GM23338 (cell line): Measurements from ENCODE around the gene SELP. TPM values are rescaled to one million over a fixed set of nuclear protein-coding genes. Genes with fewer than 3 reads are reported as not detected.

Source experiments
- ATAC-seq: fragments of 200-7000 bp; cut with Tn5 transposase; 3 replicates; pipeline ENCODE4 v1.9.1; 2020
- DNase-seq: peaks from one replicate; pipeline ENCODE4 v3.0.0-alpha.2; 2015; ENCODE audit warnings: low spot score
- H2AFZ ChIP-seq: fragments of 200-600 bp; sonication (generic); 2 replicates; pipeline ENCODE4 v1.8.0; 2016; ENCODE audit warnings: antibody characterized with exemption, mild to moderate bottlenecking, moderate library complexity
- H3F3A ChIP-seq: fragments of 200-600 bp; sonication (generic); replicated peaks from 2 replicates; pipeline ENCODE4 v1.8.0; 2017; ENCODE audit warnings: antibody characterized with exemption, mixed run types, low read depth
- H3K27ac ChIP-seq: fragments of 200-600 bp; sonication (generic); 2 replicates; pipeline ENCODE4 v1.6.1; 2016; ENCODE audit warnings: low read depth
- H3K27me3 ChIP-seq: fragments of 200-600 bp; sonication (generic); 2 replicates; pipeline ENCODE4 v1.8.0; 2016; ENCODE audit warnings: mild to moderate bottlenecking, mixed run types, moderate library complexity; ENCODE audit not compliant: insufficient read depth
- H3K36me3 ChIP-seq: fragments of 200-600 bp; sonication (generic); 2 replicates; pipeline ENCODE4 v1.8.0; 2016; ENCODE audit warnings: mild to moderate bottlenecking; ENCODE audit not compliant: insufficient read depth
- H3K4me1 ChIP-seq: fragments of 200-600 bp; sonication (generic); 2 replicates; pipeline ENCODE4 v1.8.0; 2016; ENCODE audit warnings: mild to moderate bottlenecking, moderate library complexity; ENCODE audit not compliant: insufficient read depth
- H3K4me2 ChIP-seq: fragments of 200-600 bp; sonication (generic); 2 replicates; pipeline ENCODE4 v1.7.1; 2017; ENCODE audit warnings: mixed run types
- H3K4me3 ChIP-seq: fragments of 200-600 bp; sonication (generic); 2 replicates; pipeline ENCODE4 v1.6.1; 2016; ENCODE audit warnings: mixed run types
- H3K79me2 ChIP-seq: fragments of 200-600 bp; sonication (generic); replicated peaks from 2 replicates; pipeline ENCODE4 v1.8.0; 2017; ENCODE audit warnings: mild to moderate bottlenecking; ENCODE audit not compliant: insufficient read depth
- H3K9me2 ChIP-seq: fragments of 200-600 bp; sonication (generic); 2 replicates; pipeline ENCODE4 v1.8.0; 2017; ENCODE audit not compliant: insufficient read depth
- H4K20me1 ChIP-seq: fragments of 200-600 bp; sonication (generic); replicated peaks from 2 replicates; pipeline ENCODE4 v1.8.0; 2017; ENCODE audit warnings: mild to moderate bottlenecking; ENCODE audit not compliant: insufficient read depth
- H3K27ac Mint-ChIP-seq: 2 replicates; pipeline ENCODE4 v1.8.0; 2020; ENCODE audit warnings: inconsistent platforms, mild to moderate bottlenecking, moderate library complexity, mixed read lengths
- H3K27me3 Mint-ChIP-seq: 3 replicates; pipeline ENCODE4 v1.8.0; 2022; ENCODE audit warnings: low read depth, mild to moderate bottlenecking, moderate library complexity, mixed read lengths, inconsistent platforms; ENCODE audit not compliant: insufficient read depth, poor library complexity
- H3K36me3 Mint-ChIP-seq: 3 replicates; pipeline ENCODE4 v1.8.0; 2021; ENCODE audit warnings: low read depth, mild to moderate bottlenecking, inconsistent platforms, moderate library complexity, mixed read lengths
- H3K4me1 Mint-ChIP-seq: 3 replicates; pipeline ENCODE4 v1.8.0; 2020; ENCODE audit warnings: mild to moderate bottlenecking, inconsistent platforms, mixed read lengths
- H3K4me3 Mint-ChIP-seq: 3 replicates; pipeline ENCODE4 v1.8.0; 2021; ENCODE audit warnings: moderate library complexity, mild to moderate bottlenecking, inconsistent platforms, mixed read lengths
- H3K9me3 Mint-ChIP-seq: 3 replicates; pipeline ENCODE4 v1.8.0; 2020; ENCODE audit warnings: moderate library complexity, mild to moderate bottlenecking, inconsistent platforms, mixed read lengths
- CTCF ChIP-seq, 2 experiments: fragments of 200-600 bp in 1 of 2; sonication (generic) in 1 of 2; conservative IDR thresholded peaks; 2 replicates each; pipeline versions ENCODE4 v1.5.1 to v1.6.1; 2016 to 2017; ENCODE audit warnings: antibody characterized with exemption in 2 of 2, low read depth in 2 of 2, mild to moderate bottlenecking in 2 of 2, moderate library complexity in 1 of 2
- ETS1 ChIP-seq: IDR thresholded peaks from 2 replicates; pipeline ENCODE4 v1.6.1; 2016; ENCODE audit warnings: antibody characterized with exemption
- EZH2phosphoT487 ChIP-seq: fragments of 200-600 bp; sonication (generic); IDR thresholded peaks from one replicate; pipeline ENCODE4 v1.8.1; 2018; ENCODE audit warnings: antibody characterized with exemption; ENCODE audit not compliant: unreplicated experiment
- NANOG ChIP-seq: IDR thresholded peaks from 2 replicates; pipeline ENCODE4 v1.6.1; 2016; ENCODE audit warnings: antibody characterized with exemption, borderline replicate concordance
- STAT1 ChIP-seq: IDR thresholded peaks from one replicate; pipeline ENCODE4 v1.6.1; 2016; ENCODE audit warnings: antibody characterized with exemption; ENCODE audit not compliant: unreplicated experiment
- ZNF114 ChIP-seq: fragments of 250-450 bp; sonication (Bioruptor Pico); IDR thresholded peaks from 2 replicates; pipeline ENCODE4 v1.5.0; 2020; ENCODE audit warnings: mild to moderate bottlenecking, moderate library complexity
- ZNF331 ChIP-seq: fragments of 250-450 bp; sonication (Bioruptor Pico); IDR thresholded peaks from 2 replicates; pipeline ENCODE4 v1.5.0; 2020; ENCODE audit warnings: low read depth, mild to moderate bottlenecking, moderate library complexity
- ZNF462 ChIP-seq: fragments of 250-450 bp; sonication (Bioruptor Pico); IDR thresholded peaks from 2 replicates; pipeline ENCODE4 v1.5.0; 2020; ENCODE audit warnings: mild to moderate bottlenecking, moderate library complexity
- polyA plus RNA-seq: library from polyadenylated mRNA; unstranded; fragments of >200 nt; fragmentation: Nextera tagmentation; extraction: Ambion mirVana; gene quantifications from 2 replicates; pipeline ENCODE4 v1.2.1, GENCODE V29; 2016
- total RNA-seq: library from RNA; depleted of rRNA; stranded (reverse); fragments of >200 nt; shearing (Covaris generic); gene quantifications from 2 replicates; pipeline ENCODE4 v1.2.3, GENCODE V29; 2014

Gene SELP
- total and polyA plus RNA-seq, 2 experiments from 2014 or later: not detected

- H3K4me1 Mint-ChIP-seq: no peaks in the 10 kb centered on the region
Measured at GRCh38 chr1:169624122-169624521, 5.8 kb downstream of the SELP start.

DNA sequence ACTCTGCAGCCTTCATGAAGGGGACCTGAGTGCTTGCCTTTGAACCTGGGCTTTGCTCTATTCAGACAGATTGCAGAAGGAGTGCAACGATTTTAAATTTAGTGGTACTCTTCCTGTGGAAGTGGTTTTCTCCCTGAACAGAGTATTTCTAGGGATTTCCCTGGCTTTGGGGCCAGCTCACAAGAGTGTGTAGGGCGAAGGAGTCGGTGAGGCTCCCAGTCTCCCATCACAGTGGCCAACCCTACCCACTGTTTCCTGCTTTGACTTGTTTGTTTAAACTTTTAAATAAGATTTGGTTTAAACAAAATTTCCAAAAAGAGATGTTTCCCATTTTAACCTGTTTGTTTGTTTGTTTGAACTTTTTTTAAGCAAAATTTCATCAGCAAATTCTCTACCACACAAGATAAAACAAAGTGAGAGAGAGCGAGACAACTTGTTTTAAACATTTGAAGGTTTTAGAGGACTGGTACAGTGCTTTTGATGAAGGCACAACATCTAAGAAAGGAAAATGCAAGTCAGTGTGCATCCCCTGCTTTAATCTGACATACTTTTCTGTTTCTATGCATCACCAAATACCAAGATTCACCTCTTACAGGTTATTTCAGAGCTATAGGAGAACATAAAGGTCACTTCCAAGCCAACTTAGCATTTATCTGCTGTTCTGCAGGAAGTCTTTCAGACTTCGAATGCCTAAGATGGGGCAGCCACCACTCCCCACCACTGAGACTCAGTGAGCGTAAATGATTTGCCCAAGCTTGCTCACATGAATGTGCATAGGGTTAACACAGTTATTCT lies 6.6 kb downstream of the SELP start:
- no peaks in the 10 kb centered on the region for H3K9me3 Mint-ChIP-seq
- Histone ChIP-seq H3K27me3 (no peaks in the 10 kb centered on the region), H3K79me2 (no peaks in the 10 kb centered on the region), H3K27ac (no peak overlapping the region), H3K4me3 (no peak overlapping the region), H3K4me2 (no peak overlapping the region), H2AFZ (no peak overlapping the region; the same call in 1 of the 2 replicates), H3K36me3 (no peaks in the 10 kb centered on the region), H3F3A (no peaks in the 10 kb centered on the region), H3K9me2 (no peaks in the 10 kb centered on the region), H4K20me1 (no peaks in the 10 kb centered on the region), H3K4me1 (no peaks in the 10 kb centered on the region)
- no peak overlapping the region for H3K27ac Mint-ChIP-seq
- ATAC-seq (no peak), DNase-seq (no peak)
- no peak overlapping the region for H3K4me3 Mint-ChIP-seq
- no peaks in the 10 kb centered on the region for H3K36me3 Mint-ChIP-seq
- no peaks in the 10 kb centered on the region for H3K4me1 Mint-ChIP-seq
- no peaks in the 10 kb centered on the region for H3K27me3 Mint-ChIP-seq
- TF ChIP-seq ZNF462: no peak

More at GRCh38 chr1:169624122-169624521, 5.8 kb downstream of the SELP start:
- Histone ChIP-seq H3K4me2 (no peak overlapping the region), H3K36me3 (no peaks in the 10 kb centered on the region), H4K20me1 (no peaks in the 10 kb centered on the region), H3K27me3 (no peaks in the 10 kb centered on the region), H3K27ac (no peak overlapping the region), H3F3A (no peaks in the 10 kb centered on the region), H3K4me1 (no peaks in the 10 kb centered on the region), H3K4me3 (no peak overlapping the region), H3K79me2 (no peaks in the 10 kb centered on the region), H2AFZ (no peak overlapping the region), H3K9me2 (no peaks in the 10 kb centered on the region)
- Mint-ChIP-seq H3K27me3 (no peaks in the 10 kb centered on the region), H3K36me3 (no peaks in the 10 kb centered on the region), H3K4me3 (no peak overlapping the region), H3K9me3 (no peaks in the 10 kb centered on the region), H3K27ac (no peak overlapping the region)
- no peak for TF ChIP-seq ETS1
- TF ChIP-seq EZH2phosphoT487: no peak
- TF ChIP-seq STAT1: no peak
- no peak for TF ChIP-seq ZNF331 (CRISPR knock-in tag)
- TF ChIP-seq NANOG: no peak
- no peak for TF ChIP-seq CTCF (conservative IDR thresholded peaks at IDR 0.05; ENCODE audit: low read depth in 2 of 2)
- TF ChIP-seq ZNF114 (CRISPR knock-in tag): no peak
- DNase-seq: no peak
- ATAC-seq: no peak
